ENCODE results near the gene TMEM145.

TMEM145 gene

GRCh38 chr19:42290136-42290522 lies 23.0 kb upstream of the TMEM145 start:
- DNase-seq: no peak

- peak; percentile 62 for DNase-seq
These were observed 22.3 kb upstream of the TMEM145 start for GRCh38 chr19:42290523-42291434.

- no peak for DNase-seq
These were observed 21.7 kb upstream of the TMEM145 start for GRCh38 chr19:42291435-42291810.

- DNase-seq: no peak
These were observed 20.8 kb upstream of the TMEM145 start for GRCh38 chr19:42292042-42292960.

GRCh38 chr19:42292963-42293362 lies 20.1 kb upstream of the TMEM145 start:
- no peak for DNase-seq

GRCh38 chr19:42293540-42293939 lies 19.6 kb upstream of the TMEM145 start:
- no peak for DNase-seq

GRCh38 chr19:42293948-42294347 lies 19.2 kb upstream of the TMEM145 start:
- no peak for DNase-seq

- no peak for DNase-seq
These were observed 18.5 kb upstream of the TMEM145 start for GRCh38 chr19:42294471-42295137.

- DNase-seq: no peak
These were observed 17.8 kb upstream of the TMEM145 start for GRCh38 chr19:42295342-42295741.

- peak; percentile 85 for DNase-seq
These were observed 17.1 kb upstream of the TMEM145 start for GRCh38 chr19:42295831-42296525.

- no peak for DNase-seq
These were observed 16.1 kb upstream of the TMEM145 start for GRCh38 chr19:42297039-42297438.

- no peak for DNase-seq
These were observed 11.4 kb upstream of the TMEM145 start, which contains the start of gene PRR19 for GRCh38 chr19:42301646-42302203. PRR19 (plus strand) TSS chr19:42302132; CDS start chr19:42309585, 7,453 bp downstream.

- no peak for DNase-seq
These were observed 10.0 kb upstream of the TMEM145 start for GRCh38 chr19:42303101-42303464.

- no peak for DNase-seq
These were observed 9.2 kb upstream of the TMEM145 start for GRCh38 chr19:42303876-42304275.

GRCh38 chr19:42306646-42307045 lies 6.5 kb upstream of the TMEM145 start:
- no peak for DNase-seq

- no peak for DNase-seq
These were observed 3.4 kb upstream of the TMEM145 start for GRCh38 chr19:42309686-42310085.

- no peak for DNase-seq
These were observed 1.5 kb upstream of the TMEM145 start for GRCh38 chr19:42311657-42312056.

GRCh38 chr19:42312370-42312769 lies 739 bp upstream of the TMEM145 start:
- DNase-seq: no peak

- no peak for DNase-seq
These were observed 989 bp downstream of the TMEM145 start for GRCh38 chr19:42313840-42314755.

GRCh38 chr19:42315024-42315423 lies 1.9 kb downstream of the TMEM145 start:
- DNase-seq: no peak

Measured in effector CD4-positive, alpha-beta T cell (primary cell).